ENCODE measurements around the gene CTH. TPM values are rescaled to one million over a fixed set of nuclear protein-coding genes. Genes with fewer than 3 reads are reported as not detected.

The CTH gene
- total and polyA plus RNA-seq, 2 of the 13 experiments (the other 11 are each of a cell fraction or from before 2014, with no cell fraction given), result 8.7 to 19.7 TPM

DNA sequence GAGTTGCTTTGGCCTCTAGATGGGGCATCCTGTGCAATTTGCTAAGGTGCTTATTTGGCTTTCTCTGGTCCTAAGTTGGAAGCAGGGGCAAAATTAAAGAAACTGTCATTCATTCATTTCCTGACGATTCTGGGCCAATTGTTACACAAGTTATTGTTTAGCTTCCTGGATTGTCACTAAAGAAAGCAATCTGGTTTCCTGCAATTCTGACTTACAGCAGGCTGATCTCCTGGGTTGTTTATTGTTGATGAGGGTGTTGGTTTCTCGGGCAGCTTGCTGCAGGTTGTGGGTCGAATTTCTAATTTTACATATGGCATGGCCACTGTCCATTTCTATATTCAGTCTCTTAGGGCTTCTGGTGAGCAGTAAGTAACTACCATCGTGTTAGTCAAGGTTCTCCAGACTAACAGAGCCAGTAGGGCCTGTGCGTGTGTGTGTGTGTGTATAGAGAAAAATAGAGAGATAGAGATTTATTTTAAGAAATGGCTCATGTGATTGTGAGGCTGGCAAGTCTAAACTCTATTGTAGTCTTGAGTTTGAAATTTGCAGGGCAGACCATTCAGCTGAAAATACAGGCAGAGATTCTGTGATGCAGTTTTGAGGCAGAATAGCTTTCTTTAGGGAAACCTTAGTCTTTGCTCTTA, 30.4 kb downstream of the CTH start (continued):
- TF ChIP-seq ZNF780A (CRISPR knock-in tag; IDR thresholded peaks at IDR 0.05), result no peak
- no peak for TF ChIP-seq PRDM10 (CRISPR knock-in tag; IDR thresholded peaks at IDR 0.05; ENCODE audit: low read depth)
- TF ChIP-seq NR2F2 (IDR thresholded peaks at IDR 0.05; ENCODE audit: borderline replicate concordance, low read depth), result no peak

- intact Hi-C loops (cut with micrococcal nuclease; ENCODE audit: unreplicated experiment) (no loop called here), in situ Hi-C loops (cut with HindIII; ENCODE audit: extremely low pct_ligation_motif_present, low pct_unique_long_range_greater_than_20kb) (no loop called here)
- 70% methylated on average over 2 of the region's 2 CpGs for WGBS (ENCODE audit: low lambda C conversion rate)
- H3K27ac ChIP-seq (ENCODE audit: extremely low read length, insufficient read depth, low read length), result no peak overlapping the region
- no peak overlapping the region for H3K4me2 ChIP-seq (ENCODE audit: low read depth, low read length)
- no peak for TF ChIP-seq SRSF4 (IDR thresholded peaks at IDR 0.05; ENCODE audit: low read depth, low read length, poor library complexity, severe bottlenecking)
- no peak for TF ChIP-seq ZNF296 (CRISPR knock-in tag; conservative IDR thresholded peaks at IDR 0.05)
- TF ChIP-seq NKX3-1 (CRISPR knock-in tag; IDR thresholded peaks at IDR 0.05), result no peak
- TF ChIP-seq ZNF232 (CRISPR knock-in tag; IDR thresholded peaks at IDR 0.05; ENCODE audit: borderline replicate concordance), result no peak
- TF ChIP-seq SIX4 (CRISPR knock-in tag; IDR thresholded peaks at IDR 0.05), result no peak
- no peak for TF ChIP-seq EEA1 (CRISPR knock-in tag; IDR thresholded peaks at IDR 0.05; ENCODE audit: borderline replicate concordance)
- no peak for DNase-seq (ENCODE audit: low spot score)
- ATAC-seq, result no peak
- BruUV-seq (replicated peaks), result no TSS peak
- peaks cover 0 to 15% of the 10 kb centered on the region in 2 experiments; a peak in 2 of 5 replicates for H3K36me3 ChIP-seq (replicated peaks in 1 of 2; ENCODE audit: control insufficient read depth in 1 of 2, insufficient read depth in 2 of 2, low read length in 2 of 2)
- H4K20me1 ChIP-seq (ENCODE audit: insufficient read depth, low read length), result no peaks in the 10 kb centered on the region
- no peaks in the 10 kb centered on the region for H3K27me3 ChIP-seq (ENCODE audit: control insufficient read depth in 1 of 2, insufficient read depth in 2 of 2, low read length in 2 of 2)
- no peak overlapping the region for H3K4me3 ChIP-seq (replicated peaks in 1 of 3; ENCODE audit: insufficient read depth in 1 of 3, low read depth in 2 of 3, low read length in 3 of 3)
- no peaks in the 10 kb centered on the region for H3K9me3 ChIP-seq (ENCODE audit: low read length)
- FAIRE-seq, result no peak
- no peak overlapping the region for H3K9ac ChIP-seq (ENCODE audit: insufficient read depth, low read depth, low read length)
- no peak overlapping the region for H2AFZ ChIP-seq (ENCODE audit: low read length)
- CTCF ChIA-PET (ENCODE audit: low intra/inter-chr PET ratio, low total read pairs), result no interaction called here
- POLR2A ChIA-PET, result no interaction called here
- H3K4me1 ChIP-seq (ENCODE audit: insufficient read depth, low read length), result no peaks in the 10 kb centered on the region
- no peaks in the 10 kb centered on the region for H3K79me2 ChIP-seq (ENCODE audit: insufficient read depth, low read length)
Observed at GRCh38 chr1:70442490-70442889, 31.4 kb downstream of the CTH start.

Data from HepG2 (cell line).